HuH-7 (cell line): Measurements from ENCODE around the gene OR2V2.
"Not testable (repeated sequence)": the region's sequence is repeated elsewhere in the genome, so short reads cannot be mapped to it uniquely, and the experiment has no call there.

Source experiments
- DNase-seq: peaks from one replicate; pipeline ENCODE4 v3.0.0; 2011; ENCODE audit warnings: low spot score

Gene OR2V2, protein sequence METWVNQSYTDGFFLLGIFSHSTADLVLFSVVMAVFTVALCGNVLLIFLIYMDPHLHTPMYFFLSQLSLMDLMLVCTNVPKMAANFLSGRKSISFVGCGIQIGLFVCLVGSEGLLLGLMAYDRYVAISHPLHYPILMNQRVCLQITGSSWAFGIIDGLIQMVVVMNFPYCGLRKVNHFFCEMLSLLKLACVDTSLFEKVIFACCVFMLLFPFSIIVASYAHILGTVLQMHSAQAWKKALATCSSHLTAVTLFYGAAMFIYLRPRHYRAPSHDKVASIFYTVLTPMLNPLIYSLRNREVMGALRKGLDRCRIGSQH

GRCh38 chr5:181146927-181147636, at the start of gene OR2V2:
Gene OR2V2 (plus strand): TSS chr5:181147586. CDS start chr5:181154943, 7,357 bp downstream.
- DNase-seq: not testable (repeated sequence)

- not testable (repeated sequence) for DNase-seq
Measured at GRCh38 chr5:181097759-181098491, 49.5 kb upstream of the OR2V2 start.

DNA sequence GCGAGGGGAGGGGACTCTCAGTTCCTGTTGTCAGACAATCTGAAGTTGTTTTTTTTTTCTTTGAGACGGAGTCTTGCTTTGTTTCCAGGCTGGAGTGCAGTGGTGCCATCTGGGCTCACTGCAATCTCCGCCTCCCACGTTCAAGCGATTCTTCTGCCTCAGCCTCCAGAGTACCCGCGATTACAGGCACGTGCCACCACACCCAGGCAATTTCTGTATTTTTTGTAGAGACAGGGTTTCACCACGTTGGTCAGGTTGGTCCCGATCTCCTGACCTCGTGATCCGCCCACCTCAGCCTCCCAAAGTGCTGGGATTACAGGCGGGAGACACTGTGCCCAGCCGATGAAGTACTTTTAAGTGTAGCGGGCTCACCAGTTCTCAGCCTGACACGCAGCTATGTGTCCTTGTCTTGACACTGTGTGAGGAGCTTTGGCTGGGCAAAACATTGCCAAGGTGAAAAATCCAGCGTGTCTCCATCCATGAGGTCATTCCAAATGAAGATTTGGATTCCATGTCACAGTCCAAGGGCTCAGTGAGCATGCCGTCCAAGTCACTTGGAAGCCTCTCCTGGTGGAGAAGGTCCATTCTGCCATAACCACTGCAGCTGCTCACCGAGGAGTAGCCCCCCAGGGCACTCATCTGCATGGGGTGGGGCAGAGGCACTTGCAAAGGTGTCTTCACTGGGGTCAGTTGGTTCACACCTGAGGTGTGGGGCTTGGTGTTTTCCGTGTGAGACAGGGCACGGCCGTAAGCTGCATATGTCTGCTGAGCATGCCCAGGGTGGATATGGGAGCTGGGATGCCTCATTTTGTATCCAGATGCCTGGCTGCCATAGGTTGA, 48.4 kb upstream of the OR2V2 start:
- DNase-seq: no peak

DNA sequence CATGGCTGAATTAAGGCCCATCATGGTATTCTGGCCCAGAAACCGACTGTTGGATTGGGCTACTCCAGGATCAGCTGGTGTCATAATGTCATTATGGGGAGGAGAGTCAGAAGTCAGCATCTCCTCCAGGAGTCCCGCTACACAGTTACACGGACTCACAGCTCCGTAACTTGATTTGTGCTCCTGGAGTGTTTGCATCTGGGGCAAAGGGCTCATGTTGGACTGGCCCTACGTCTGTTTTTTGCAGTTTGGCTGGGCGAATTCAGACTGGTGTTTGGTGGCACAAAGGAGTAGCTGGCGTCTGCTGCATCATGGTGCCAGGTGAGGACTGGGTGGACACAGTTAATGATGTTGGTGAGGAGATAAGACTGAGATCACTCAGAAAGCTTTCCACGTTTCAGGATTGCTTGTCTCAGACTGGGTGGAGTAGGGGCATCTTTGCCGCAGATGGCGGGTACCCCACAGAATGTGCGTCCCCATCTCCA, 47.7 kb upstream of the OR2V2 start:
- no peak for DNase-seq

DNA sequence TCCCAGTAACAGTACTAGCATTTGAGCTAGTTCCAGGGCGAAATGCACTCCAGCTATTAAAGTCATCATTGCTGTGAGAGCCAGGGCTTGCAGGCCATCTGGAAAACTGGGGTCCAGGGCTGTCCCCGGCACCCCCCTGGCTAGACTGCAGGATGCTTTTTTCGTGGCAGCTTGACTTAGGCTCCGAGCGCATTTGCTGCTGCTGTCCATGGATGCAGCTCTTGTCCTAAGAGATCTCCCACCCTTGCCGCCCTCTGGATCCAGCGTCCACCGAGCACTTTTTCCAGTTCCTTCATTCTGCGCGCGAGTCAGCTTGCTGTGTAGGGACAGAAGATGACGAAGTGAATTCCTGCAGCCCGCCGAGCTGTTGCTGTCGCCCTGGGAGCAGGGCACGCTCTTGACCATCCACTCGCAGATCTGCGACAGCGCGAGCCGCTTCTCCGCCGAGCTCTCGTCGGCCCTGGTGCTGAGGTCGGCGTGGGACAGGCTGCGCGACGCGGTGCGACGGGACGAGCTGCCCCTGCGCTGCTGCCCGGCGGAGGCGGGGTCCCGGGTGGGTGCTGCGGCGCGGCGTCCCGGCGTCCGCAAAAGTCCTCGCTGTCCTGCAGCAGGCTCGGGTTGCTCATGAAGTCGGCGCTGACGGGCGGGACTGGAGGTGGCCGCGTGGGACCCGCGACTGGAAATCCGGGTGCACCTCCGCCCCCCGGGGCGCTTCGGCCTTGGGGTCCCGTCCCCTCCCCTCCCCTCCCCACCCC, 47.1 kb upstream of the OR2V2 start:
- DNase-seq: no peak

DNA sequence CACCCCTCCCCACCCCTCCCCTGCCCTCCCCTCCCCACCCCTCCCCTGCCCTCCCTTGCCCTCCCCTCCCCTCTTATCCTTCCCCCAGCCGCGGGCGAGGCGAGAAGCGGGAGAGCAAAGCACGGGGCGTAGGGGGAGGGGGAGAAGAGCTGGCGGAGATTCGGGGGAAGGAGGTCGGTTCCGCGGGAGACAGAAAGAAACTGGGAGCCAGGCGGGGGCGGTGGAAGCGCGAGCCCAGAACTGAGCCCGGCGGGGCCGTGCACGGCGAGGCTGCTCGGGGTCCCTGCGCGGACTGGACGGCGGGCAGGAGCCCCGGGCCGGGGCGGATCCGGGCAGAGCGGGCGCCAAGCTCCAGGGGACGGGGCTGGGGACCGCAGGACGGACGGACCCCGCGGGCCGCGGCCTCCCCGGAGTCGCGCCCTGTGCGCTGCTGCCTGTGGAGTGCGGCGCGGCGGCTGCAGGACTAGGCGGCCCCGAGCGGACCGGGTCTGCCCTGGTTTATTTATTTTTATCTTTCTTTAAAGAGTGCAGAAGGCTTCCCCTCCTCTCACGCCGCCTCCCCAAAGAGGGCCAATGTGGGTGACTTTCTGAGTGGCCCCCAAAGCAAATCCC, 46.2 kb upstream of the OR2V2 start:
- not testable (repeated sequence) for DNase-seq

GRCh38 chr5:181101930-181102674, 45.3 kb upstream of the OR2V2 start:
- DNase-seq: not testable (repeated sequence)

DNA sequence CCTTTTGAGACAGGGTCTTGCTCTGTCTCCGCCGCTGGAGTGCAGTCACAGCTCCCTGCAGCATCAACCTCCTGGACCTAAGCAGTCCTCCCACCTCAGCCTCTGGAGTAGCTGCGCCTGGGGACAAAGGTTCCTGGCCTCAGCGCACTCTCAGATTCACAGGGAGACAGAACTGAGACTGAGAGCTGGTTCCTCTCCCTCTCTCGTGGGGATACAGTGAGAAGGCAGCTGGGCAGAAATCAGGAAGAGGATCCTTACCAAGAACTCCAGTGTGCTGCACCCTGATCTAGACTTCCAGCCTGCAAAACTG, 43.2 kb upstream of the OR2V2 start:
- not testable (repeated sequence) for DNase-seq

DNA sequence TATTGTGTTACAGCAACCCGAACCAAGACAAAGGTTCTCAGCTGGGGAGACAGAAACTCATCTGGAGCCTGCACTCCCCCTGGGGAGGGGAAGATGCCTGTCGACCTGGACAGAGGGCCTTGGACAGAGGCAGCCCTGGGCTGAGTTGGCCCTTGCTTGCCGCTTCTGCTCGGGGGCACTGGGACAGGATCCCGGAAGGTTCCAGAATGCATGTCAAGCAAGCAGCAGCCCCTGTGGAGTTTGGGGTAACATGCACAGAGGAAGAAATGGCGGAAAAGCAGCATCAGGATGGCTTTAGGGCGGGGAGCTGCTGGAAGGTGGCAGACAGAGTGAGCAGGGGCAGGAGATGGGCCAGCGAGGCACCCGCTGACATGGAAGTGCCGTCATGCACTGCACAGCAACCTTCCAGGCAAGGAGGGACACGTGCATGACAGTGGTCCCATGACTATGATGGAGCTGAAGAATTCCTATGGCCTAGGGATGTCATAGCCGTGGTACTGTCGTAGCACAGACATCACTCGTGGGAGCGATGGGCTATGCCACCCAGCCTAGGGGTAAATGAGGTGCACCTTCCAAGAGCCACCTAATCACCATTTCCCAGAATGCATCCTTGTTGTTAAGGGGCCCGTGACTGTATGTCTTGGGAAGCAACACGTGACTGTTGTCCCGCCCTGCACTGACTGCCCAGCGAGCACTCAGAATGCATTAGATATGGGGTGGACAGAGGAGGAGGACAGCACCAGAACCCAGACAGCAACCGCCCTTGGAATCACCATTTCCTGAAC, 42.6 kb upstream of the OR2V2 start:
- DNase-seq: not testable (repeated sequence)

DNA sequence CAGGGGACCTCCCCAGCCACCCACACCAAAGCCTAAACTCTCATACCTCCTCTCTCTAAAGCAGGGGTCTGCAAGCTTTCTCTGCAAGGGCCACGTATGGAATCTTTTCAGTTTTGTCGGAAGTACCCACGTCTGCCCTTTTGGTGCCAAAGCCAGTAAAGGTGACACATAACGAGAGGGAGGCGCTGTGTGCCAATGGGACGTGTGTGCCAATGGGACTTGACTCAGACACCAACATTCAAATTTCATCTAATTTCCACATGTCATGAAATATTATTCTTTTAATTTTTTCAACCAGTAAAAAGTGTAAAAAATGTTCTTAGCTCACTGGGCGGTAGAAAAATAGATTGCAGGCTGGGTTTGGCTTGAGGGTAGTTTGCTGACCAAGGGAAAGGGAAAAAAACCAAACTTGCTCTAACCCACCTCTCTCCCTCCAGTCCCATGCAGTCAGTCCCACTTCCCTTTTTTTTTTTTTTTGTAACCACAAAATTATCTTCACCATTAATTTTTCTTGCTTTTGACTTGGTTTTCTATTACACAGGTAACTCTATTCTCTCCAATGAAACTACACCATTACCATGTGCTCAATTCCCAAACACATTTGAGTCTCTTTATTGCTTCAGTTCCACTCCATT, 41.9 kb upstream of the OR2V2 start:
- DNase-seq: no peak

- DNase-seq: no peak
Measured at GRCh38 chr5:181107699-181108098, 39.7 kb upstream of the OR2V2 start.

GRCh38 chr5:181108578-181109165, 38.7 kb upstream of the OR2V2 start:
- no peak for DNase-seq

DNA sequence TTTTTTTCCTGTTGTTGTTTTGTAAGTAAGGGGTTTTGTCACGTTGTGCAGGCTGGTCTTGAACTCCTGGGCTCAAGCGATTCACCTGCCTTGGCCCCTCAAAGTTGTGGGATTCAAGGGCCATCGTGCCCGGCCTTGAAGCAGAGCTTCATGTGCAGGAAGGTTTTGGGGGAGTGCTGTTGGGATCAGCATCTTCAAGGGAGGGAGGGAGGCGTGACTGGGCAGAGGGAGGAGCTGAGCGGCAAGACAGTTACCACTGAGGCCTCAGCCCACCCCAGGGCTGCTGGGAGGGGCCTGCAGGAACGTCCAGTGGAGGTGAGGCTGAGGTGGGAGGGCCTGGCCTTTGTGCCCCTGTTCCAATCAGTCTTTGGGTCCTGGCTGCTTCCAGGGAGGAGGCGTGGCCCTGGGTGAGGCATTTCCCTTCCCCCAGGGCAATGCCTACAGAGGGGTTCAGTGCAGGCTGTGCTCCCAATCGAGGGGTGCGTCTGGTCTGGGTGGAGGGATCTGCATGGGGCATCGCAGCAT, 37.8 kb upstream of the OR2V2 start:
- no peak for DNase-seq

DNA sequence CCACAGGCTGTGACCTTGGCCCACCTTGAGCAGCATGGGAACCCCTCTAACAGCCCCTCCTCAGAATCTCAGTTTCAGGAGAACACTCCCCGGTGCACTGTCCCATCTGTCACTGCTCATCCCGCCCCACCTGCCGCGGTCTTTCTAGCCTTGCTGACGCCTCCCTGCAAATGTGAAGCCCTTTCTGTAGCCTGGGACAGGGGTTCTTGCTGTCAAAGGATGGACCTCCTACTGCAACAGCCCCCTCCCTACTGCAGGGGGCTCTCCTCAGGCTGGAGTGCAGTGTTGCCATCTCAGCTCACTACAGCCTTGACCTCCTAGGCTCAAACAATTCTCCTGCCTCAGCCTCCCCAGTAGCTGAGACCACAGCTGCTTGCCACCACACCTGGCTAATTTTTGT, 36.4 kb upstream of the OR2V2 start:
- no peak for DNase-seq

- no peak for DNase-seq
Measured at GRCh38 chr5:181112476-181112875, 34.9 kb upstream of the OR2V2 start.

GRCh38 chr5:181113572-181113971, 33.8 kb upstream of the OR2V2 start:
- not testable (repeated sequence) for DNase-seq

GRCh38 chr5:181114284-181114843, 33.0 kb upstream of the OR2V2 start:
- DNase-seq: no peak
